Upper lobe of right lung (tissue), 1 donor: ENCODE data around the gene PDGFA. TPM values are rescaled to one million over a fixed set of nuclear protein-coding genes. Genes with fewer than 3 reads are reported as not detected.

Experiments used
- ATAC-seq: fragments of 200-7000 bp; cut with Tn5 transposase; one replicate; pipeline ENCODE4 v1.9.1; 2020; ENCODE audit warnings: mild to moderate bottlenecking, moderate library complexity
- DNase-seq: peaks from one replicate; pipeline ENCODE4 v3.0.0-alpha.2; 2020
- H3K27ac ChIP-seq: fragments of 200-600 bp; one replicate; pipeline ENCODE4 v1.8.0; 2022
- H3K27me3 ChIP-seq: fragments of 200-600 bp; one replicate; pipeline ENCODE4 v1.8.0; 2022; ENCODE audit warnings: mild to moderate bottlenecking
- H3K36me3 ChIP-seq: fragments of 200-600 bp; one replicate; pipeline ENCODE4 v1.8.0; 2022
- H3K4me1 ChIP-seq: fragments of 200-600 bp; one replicate; pipeline ENCODE4 v1.8.0; 2022
- H3K4me3 ChIP-seq: fragments of 200-600 bp; one replicate; pipeline ENCODE4 v1.8.0; 2022; ENCODE audit warnings: mild to moderate bottlenecking
- H3K9me3 ChIP-seq: fragments of 200-600 bp; one replicate; pipeline ENCODE4 v1.8.0; 2022
- intact Hi-C: fragments of 100-400 bp; cut with DNase I; formaldehyde crosslinking; loops from one replicate; pipeline ENCODE4 v1.11.0; 2022
- total RNA-seq: library from RNA; stranded (reverse); fragmentation: NEBNext Ultra II Directional; extraction: Animal tissue kit (Norgen Biotek cat#: 25700); gene quantifications from one replicate; pipeline ENCODE4 v1.2.1, GENCODE V29; 2021
- TF ChIP-seq, protein P1 (sequence below): fragments of 200-600 bp; IDR thresholded peaks from one replicate; pipeline ENCODE4 v1.8.0; 2022; ENCODE audit warnings: antibody characterized with exemption
- donor health status: DM: no; HTN: yes; CAD: no; lungs with severe emphysema.

Gene PDGFA
- total RNA-seq, 1 donor from 2014 or later = 57.1 TPM

DNA sequence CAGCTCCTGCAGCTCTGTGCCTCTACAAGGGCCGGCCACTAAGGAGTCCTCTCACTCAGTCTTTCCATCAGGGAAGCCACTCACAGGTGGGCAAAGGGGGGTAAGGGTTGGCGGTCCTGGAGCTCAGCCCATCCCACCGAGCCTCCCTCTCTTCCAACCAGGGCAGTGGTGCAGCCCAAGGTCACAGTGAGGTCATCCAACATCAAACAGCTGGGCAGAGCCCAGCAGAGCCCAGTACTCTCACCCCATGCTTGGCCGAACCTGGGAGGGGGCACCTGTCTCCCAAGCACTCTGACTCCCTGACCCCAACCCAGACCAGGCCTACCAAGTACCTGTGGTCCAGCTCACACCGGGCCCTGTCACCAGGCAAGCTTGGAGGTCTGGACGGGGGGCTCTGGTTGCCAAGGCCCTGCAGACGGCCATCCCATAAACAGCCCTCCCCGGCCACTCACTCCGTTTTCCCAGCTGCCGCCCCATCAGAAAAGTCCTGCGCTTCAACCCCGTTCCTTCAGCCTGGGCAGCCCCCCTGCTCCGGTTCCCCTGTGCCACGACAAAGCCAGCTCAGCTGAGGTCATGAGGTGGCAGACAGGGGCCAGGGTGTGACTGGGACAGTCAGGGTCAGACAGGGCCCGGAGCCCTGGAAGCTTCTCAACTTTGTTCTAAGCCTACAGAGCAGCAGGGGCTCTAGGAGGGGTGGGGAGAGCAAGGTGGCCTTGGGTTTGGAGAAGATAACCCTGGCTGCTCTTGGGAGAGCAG lies 27.5 kb downstream of the PDGFA start:
- ATAC-seq = no peak
- no peaks in the 10 kb centered on the region for H3K36me3 ChIP-seq
- peak; percentile 62 for DNase-seq
- H3K4me3 ChIP-seq = no peak overlapping the region
- intact Hi-C loops = no loop called here
- no peaks in the 10 kb centered on the region for H3K4me1 ChIP-seq
- no peaks in the 10 kb centered on the region for H3K27me3 ChIP-seq
- no peaks in the 10 kb centered on the region for H3K9me3 ChIP-seq
- TF ChIP-seq, protein P1, sequence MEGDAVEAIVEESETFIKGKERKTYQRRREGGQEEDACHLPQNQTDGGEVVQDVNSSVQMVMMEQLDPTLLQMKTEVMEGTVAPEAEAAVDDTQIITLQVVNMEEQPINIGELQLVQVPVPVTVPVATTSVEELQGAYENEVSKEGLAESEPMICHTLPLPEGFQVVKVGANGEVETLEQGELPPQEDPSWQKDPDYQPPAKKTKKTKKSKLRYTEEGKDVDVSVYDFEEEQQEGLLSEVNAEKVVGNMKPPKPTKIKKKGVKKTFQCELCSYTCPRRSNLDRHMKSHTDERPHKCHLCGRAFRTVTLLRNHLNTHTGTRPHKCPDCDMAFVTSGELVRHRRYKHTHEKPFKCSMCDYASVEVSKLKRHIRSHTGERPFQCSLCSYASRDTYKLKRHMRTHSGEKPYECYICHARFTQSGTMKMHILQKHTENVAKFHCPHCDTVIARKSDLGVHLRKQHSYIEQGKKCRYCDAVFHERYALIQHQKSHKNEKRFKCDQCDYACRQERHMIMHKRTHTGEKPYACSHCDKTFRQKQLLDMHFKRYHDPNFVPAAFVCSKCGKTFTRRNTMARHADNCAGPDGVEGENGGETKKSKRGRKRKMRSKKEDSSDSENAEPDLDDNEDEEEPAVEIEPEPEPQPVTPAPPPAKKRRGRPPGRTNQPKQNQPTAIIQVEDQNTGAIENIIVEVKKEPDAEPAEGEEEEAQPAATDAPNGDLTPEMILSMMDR = no peak
- H3K27ac ChIP-seq = no peak overlapping the region

DNA sequence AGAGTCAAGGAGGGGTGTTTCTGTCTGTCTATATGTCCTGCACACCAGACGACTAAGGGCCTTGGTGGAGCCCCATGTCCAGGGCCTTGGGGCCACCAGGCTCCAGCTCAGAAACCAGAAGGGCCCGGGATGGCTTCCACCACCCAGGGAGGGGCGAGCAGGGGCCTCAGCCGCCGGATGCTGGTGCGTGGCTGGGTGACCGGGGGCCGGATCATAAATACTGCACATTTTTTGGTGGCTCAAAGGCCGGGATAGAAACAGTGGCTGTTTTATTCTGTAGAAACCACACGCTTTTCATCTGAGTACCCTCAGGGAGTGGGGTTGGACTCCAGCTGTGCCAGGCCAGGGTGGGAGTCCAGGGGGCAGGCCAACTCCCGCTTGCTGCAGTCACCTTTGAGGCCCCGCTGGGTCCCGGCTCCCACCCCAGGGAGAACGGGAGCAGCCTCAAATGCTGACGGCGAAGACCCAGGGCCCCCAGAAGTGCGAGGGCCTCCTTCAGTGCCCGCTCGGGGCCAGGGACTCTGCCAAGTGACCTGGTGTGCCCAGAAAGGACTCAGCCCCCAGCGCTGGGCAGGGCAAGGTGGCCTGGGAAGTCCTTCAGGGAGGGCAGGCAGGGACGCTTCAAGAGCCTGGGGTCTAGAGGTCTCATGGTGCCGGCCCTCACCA lies 28.2 kb downstream of the PDGFA start:
- ATAC-seq = no peak
- Histone ChIP-seq H3K4me1 (no peaks in the 10 kb centered on the region), H3K27ac (no peak overlapping the region), H3K27me3 (no peaks in the 10 kb centered on the region), H3K36me3 (no peaks in the 10 kb centered on the region), H3K4me3 (no peak overlapping the region), H3K9me3 (no peaks in the 10 kb centered on the region)
- TF ChIP-seq, protein P1 = no peak
- DNase-seq = peak; percentile 53
- intact Hi-C loops = no loop called here

DNA sequence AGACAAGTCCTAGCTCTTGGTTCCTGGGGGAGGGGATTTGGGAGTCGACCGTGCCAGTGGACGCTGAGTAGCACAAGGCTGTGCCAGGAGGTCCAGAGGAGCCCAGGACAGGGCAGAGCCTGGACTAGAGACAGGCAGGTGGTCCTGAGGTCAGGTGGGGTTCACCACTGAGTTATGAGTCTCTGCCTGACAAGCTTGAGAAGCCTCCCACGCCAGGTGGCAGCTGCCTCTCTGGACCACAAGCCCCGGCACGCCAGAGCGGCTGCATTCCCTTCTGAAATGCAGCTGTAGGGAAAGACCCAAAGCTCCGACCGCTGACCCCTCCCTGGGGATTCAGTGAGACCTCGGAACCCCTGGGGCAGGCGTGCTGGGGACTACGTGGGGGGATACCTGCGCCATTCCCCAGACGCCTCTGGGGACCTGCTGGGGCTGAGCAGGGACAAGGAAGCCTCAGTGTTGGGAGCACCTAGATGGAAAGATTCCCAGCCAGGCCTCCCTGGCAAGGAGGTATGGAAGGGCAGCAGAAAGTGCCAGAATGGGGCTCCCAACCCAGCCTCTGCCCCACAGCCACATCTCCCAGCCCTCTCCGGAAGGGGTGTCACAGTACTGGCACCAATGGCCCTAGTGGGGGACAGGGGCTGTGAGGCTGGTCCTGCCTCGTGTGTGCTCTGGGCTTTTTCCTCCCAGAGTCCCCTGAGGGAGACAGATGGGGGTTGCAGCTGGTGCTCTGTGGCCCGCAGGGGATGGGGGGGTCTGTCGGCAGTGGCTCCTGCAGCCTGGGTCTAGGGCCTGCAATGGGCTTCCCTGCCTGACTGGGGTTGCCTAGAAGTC lies 29.0 kb downstream of the PDGFA start:
- ATAC-seq = no peak
- intact Hi-C loops = no loop called here

DNA sequence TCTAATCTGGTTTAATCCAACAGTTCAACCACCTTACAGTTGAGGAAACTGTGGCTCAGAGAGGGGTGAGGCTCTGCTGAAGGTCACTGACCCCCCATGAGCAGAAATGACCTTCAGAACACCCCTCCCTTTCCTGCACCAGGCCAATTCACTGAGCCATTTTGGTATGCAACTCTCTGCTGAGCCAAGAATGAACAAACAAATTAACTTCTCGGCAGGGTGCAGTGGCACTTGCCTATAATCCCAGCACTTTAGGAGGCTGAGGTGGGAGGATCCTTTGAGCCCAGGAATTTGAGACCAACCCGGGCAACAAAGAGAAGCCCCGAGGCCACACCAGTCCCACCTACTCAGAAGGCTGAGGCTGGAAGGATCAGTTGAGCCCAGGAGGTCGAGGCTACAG lies 29.8 kb downstream of the PDGFA start:
- no peaks in the 10 kb centered on the region for H3K27me3 ChIP-seq
- H3K9me3 ChIP-seq = no peaks in the 10 kb centered on the region
- ATAC-seq (no peak), DNase-seq (peak; percentile 33)
- H3K36me3 ChIP-seq = no peaks in the 10 kb centered on the region
- TF ChIP-seq, protein P1 = no peak
- H3K4me1 ChIP-seq = no peaks in the 10 kb centered on the region
- intact Hi-C loops = no loop called here
- no peak overlapping the region for H3K4me3 ChIP-seq
- no peak overlapping the region for H3K27ac ChIP-seq

More for the DNA sequence above, 29.0 kb downstream of the PDGFA start:
- peak; percentile 60 for DNase-seq
- TF ChIP-seq, protein P1 = no peak
- no peak overlapping the region for H3K4me3 ChIP-seq
- no peaks in the 10 kb centered on the region for H3K9me3 ChIP-seq
- H3K36me3 ChIP-seq = no peaks in the 10 kb centered on the region
- no peak overlapping the region for H3K27ac ChIP-seq
- H3K27me3 ChIP-seq = no peaks in the 10 kb centered on the region
- no peaks in the 10 kb centered on the region for H3K4me1 ChIP-seq

GRCh38 chr7:486216-486743 lies 33.4 kb downstream of the PDGFA start:
- Histone ChIP-seq H3K9me3 (no peaks in the 10 kb centered on the region), H3K36me3 (no peaks in the 10 kb centered on the region), H3K27ac (no peak overlapping the region), H3K4me1 (no peaks in the 10 kb centered on the region), H3K27me3 (peaks cover 8% of the 10 kb centered on the region), H3K4me3 (no peak overlapping the region)
- TF ChIP-seq, protein P1 = no peak
- ATAC-seq (no peak), DNase-seq (peak; percentile 40)
- intact Hi-C loops = no loop called here
